ENCODE results near the gene CELA3A.
"Not testable (repeated sequence)": the region's sequence is repeated elsewhere in the genome, so short reads cannot be mapped to it uniquely, and the experiment has no call there.

DNA sequence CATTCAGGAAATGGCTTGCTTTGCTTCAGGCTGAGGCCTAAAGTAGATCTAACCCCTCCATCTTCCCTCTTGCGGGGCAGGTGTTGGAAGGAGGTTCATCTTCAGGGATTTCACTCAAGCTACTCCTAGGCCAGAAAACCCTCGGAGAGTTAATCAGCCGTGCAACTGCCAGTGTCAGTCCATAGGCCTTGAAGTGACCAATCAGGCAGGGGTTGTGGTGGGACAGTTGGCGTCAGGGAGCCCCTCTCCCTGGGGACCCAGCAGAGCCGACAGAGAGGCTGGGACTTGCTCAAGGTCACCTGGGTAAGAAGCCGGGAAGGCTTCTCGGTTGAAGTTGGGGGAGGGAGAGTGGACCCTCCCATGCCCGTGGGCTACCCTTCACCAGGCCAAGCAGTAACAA, 27.5 kb upstream of the CELA3A start:
- TF ChIP-seq POLR2A, CTCF (IDR thresholded peaks at IDR 0.05): not testable (repeated sequence)

Measured in adrenal gland (tissue), 5 donors.